Psoas muscle (tissue), 8 donors: Measurements from ENCODE around the gene SCAANT1. TPM values are rescaled to one million over a fixed set of nuclear protein-coding genes. Genes with fewer than 3 reads are reported as not detected.
A peak's percentile ranks its signal among the peaks of the same experiment; 100 is the strongest.

Experiments used
- ATAC-seq, 4 donors: fragments of 200-7000 bp; cut with Tn5 transposase; one replicate each; pipeline ENCODE4 v1.9.1; 2020; ENCODE audit warnings: moderate library complexity in 3 of 4, mild to moderate bottlenecking in 2 of 4
- DNase-seq, 2 donors: peaks; one replicate each; pipeline ENCODE4 v3.0.0-alpha.2; 2020
- H3K27ac ChIP-seq: fragments of 200-600 bp; one replicate; pipeline ENCODE4 v1.8.0; 2022
- H3K27me3 ChIP-seq, 3 donors: fragments of 200-600 bp in 1 of 3; one replicate each; pipeline versions ENCODE4 v1.6.1 to v1.8.0; 2013 to 2022; ENCODE audit warnings: low read length in 2 of 3, mild to moderate bottlenecking in 2 of 3, moderate library complexity in 1 of 3; ENCODE audit not compliant: insufficient read depth in 3 of 3
- H3K36me3 ChIP-seq, 2 donors: fragments of 200-600 bp in 1 of 2; one replicate each; pipeline versions ENCODE4 v1.6.1 to v1.8.0; 2013 to 2022; ENCODE audit warnings: low read depth in 1 of 2, mild to moderate bottlenecking in 1 of 2, moderate library complexity in 1 of 2; ENCODE audit not compliant: insufficient read depth in 1 of 2
- H3K4me1 ChIP-seq: fragments of 200-600 bp; one replicate; pipeline ENCODE4 v1.8.0; 2022
- H3K4me3 ChIP-seq: fragments of 200-600 bp; one replicate; pipeline ENCODE4 v1.8.0; 2022; ENCODE audit warnings: mild to moderate bottlenecking
- H3K9me3 ChIP-seq: fragments of 200-600 bp; one replicate; pipeline ENCODE4 v1.8.0; 2022
- CTCF ChIP-seq: fragments of 200-600 bp; IDR thresholded peaks from one replicate; pipeline ENCODE4 v1.8.0; 2022; ENCODE audit warnings: antibody characterized with exemption
- WGBS, 3 donors: extraction: QIAGEN DNeasy Blood & Tissue Kit; methylation state at CpG; one replicate each; pipeline versions ENCODE4 v1.1.6 to v1.1.7; 2013; 5-methylcytosine and 5-hydroxymethylcytosine counted together
- intact Hi-C, 2 donors: fragments of 100-400 bp; cut with DNase I; formaldehyde crosslinking; loops; one replicate each; pipeline versions ENCODE4 v1.11.0 to v1.14.2; 2022
- long read RNA-seq, 2 donors: library from polyadenylated mRNA; unstranded; transcript quantifications; one replicate each; pipeline ENCODE4 v2.0.0, GENCODE V29; 2021
- polyA plus RNA-seq, 3 donors: library from polyadenylated mRNA; stranded (reverse); fragments of 200-250 nt; gene quantifications; one replicate each; pipeline ENCODE4 v1.2.3, GENCODE V29; 2013
- total RNA-seq, 4 donors: library from RNA; stranded (reverse); fragmentation: NEBNext Ultra II Directional in 2 of 4; extraction: Animal tissue kit (Norgen Biotek cat#: 25700) in 2 of 4; gene quantifications; one replicate each; pipeline versions ENCODE4 v1.2.1 to v1.2.4, GENCODE V29; 2021 to 2023
- donor health status: healthy with polysubstance abuse.
- donor health status: DM: no; HTN: no; CAD: no; lungs with moderate emphysema.
- donor health status: Bipolar disorder and iron deficiency.
- donor health status: healthy.
- donor health status: DM: yes; HTN: yes; CAD: no.
- donor health status: DM: no; HTN: no; CAD: no.
- donor health status: DM: no; HTN: no; CAD: no.
- donor health status: DM: yes; HTN: yes; CAD: no.

SCAANT1 gene
- not detected for total RNA-seq
- polyA plus RNA-seq = not detected
- long read RNA-seq, donor 1 = 0 reads
- long read RNA-seq, donor 2 = 0 reads

- intact Hi-C loops = loop anchor here in 1 of 2 donors (2.0 to 5.0 kb wide), 3 partner anchors 45 to 80 kb away; partner anchors contain the start of genes ATXN7 and THOC7
- TF ChIP-seq CTCF = no peak
These were observed at the start of gene SCAANT1 for GRCh38 chr3:63911873-63912767. TSS of gene SCAANT1 (minus strand) at chr3:63912383.

GRCh38 chr3:63961891-63962290 lies 49.7 kb upstream of the SCAANT1 start:
- ATAC-seq = peak; percentile 64 to 78 (median 73)
- H3K4me1 ChIP-seq = peaks cover 61% of the 10 kb centered on the region

More at GRCh38 chr3:63911873-63912767, at the start of gene SCAANT1:
- peak within 1 kb of the TSS; percentile 85 for H3K4me3 ChIP-seq
- peak; percentile 91 to 93 (median 92) for ATAC-seq
- DNase-seq = peak; percentile 92 to 96
- no peaks in the 10 kb centered on the region for H3K9me3 ChIP-seq
- H3K36me3 ChIP-seq = peaks cover 0 to 24% of the 10 kb centered on the region in 2 donors
- WGBS, 3 donors = 0 to 1% (median 0%) methylated on average over 55 to 115 of the region's 115 CpGs
- peak within 1 kb of the TSS; percentile 99 for H3K27ac ChIP-seq
- peaks cover 18% of the 10 kb centered on the region for H3K4me1 ChIP-seq
- no peaks in the 10 kb centered on the region for H3K27me3 ChIP-seq

GRCh38 chr3:63960048-63960711 lies 48.0 kb upstream of the SCAANT1 start:
- intact Hi-C loops = no loop called here
- 12 to 15% (median 13%) methylated on average over 6 of the region's 6 CpGs for WGBS, 3 donors
- H3K36me3 ChIP-seq = no peaks in the 10 kb centered on the region
- DNase-seq (peak in 1 of 2 donors; percentile 61), ATAC-seq (peak; percentile 75 to 88 (median 82))
- peaks cover 59% of the 10 kb centered on the region for H3K4me1 ChIP-seq
- H3K27me3 ChIP-seq = no peaks in the 10 kb centered on the region
- TF ChIP-seq CTCF = no peak
- no peaks in the 10 kb centered on the region for H3K9me3 ChIP-seq
- peak overlapping the region; percentile 64 for H3K4me3 ChIP-seq
- peak overlapping the region; percentile 69 for H3K27ac ChIP-seq

More at GRCh38 chr3:63961891-63962290, 49.7 kb upstream of the SCAANT1 start:
- Histone ChIP-seq H3K36me3 (no peaks in the 10 kb centered on the region), H3K9me3 (no peaks in the 10 kb centered on the region), H3K27ac (peak overlapping the region; percentile 69), H3K27me3 (no peaks in the 10 kb centered on the region), H3K4me3 (no peak overlapping the region)
- peak; percentile 71 for TF ChIP-seq CTCF
- 10 to 29% (median 17%) methylated on average over 2 of the region's 2 CpGs for WGBS, 3 donors
- intact Hi-C loops = no loop called here
- DNase-seq = no peak

- no peak for TF ChIP-seq CTCF
- peak overlapping the region; percentile 69 for H3K27ac ChIP-seq
- WGBS, 3 donors = 37 to 55% (median 41%) methylated on average over 3 of the region's 3 CpGs
- ATAC-seq (no peak), DNase-seq (no peak)
- peaks cover 0 to under 1% of the 10 kb centered on the region in 2 donors for H3K36me3 ChIP-seq
- H3K9me3 ChIP-seq = no peaks in the 10 kb centered on the region
- H3K4me1 ChIP-seq = peaks cover 49% of the 10 kb centered on the region
- H3K27me3 ChIP-seq = no peaks in the 10 kb centered on the region
- intact Hi-C loops = loop anchor here in 1 of 2 donors (5.0 kb wide), 1 partner anchor 47 kb away; the partner anchor contains the start of gene SCAANT1
- H3K4me3 ChIP-seq = no peak overlapping the region
These were observed 47.0 kb upstream of the SCAANT1 start for GRCh38 chr3:63959146-63959545.
